T-helper 22 cell (primary cell): ENCODE measurements around the gene GPR85.
"Not testable (repeated sequence)": the region's sequence is repeated elsewhere in the genome, so short reads cannot be mapped to it uniquely, and the experiment has no call there.

Source experiments
- DNase-seq: peaks from one replicate; pipeline ENCODE4 v3.0.0-alpha.2; 2020; ENCODE audit warnings: low read depth

GPR85 gene

DNA sequence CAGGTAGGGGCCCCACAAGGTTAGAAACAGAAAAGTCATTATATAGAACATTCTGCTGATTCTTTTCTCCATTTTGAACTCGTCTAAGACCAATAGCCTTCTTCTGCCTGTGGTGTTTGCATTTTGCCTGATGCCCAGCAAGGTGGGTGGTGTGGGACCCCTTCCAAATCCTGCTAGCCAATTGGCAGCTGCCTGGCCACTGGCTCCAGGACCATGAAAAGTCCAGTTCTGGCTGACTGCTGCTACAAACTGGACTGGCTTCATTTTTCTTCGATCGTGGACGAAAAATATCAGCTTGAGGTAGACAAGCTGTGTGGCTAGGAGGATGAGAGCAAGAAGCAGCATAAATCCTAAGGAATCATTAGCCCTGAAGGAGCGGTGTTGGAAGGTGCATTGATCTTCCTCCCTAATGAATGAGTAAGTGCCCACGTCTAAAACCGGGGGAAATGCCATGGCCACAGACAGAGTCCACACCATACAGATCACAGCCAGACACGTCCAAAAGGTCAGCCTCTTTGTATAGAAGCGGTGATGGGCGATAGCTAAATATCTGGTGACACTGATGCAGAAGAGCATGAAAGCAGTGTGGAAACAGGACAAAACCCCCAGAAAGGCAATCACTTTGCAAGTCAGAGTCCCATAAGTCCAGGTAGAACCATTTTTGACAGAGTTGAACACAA, 2.7 kb downstream of the GPR85 start:
- DNase-seq = no peak

DNA sequence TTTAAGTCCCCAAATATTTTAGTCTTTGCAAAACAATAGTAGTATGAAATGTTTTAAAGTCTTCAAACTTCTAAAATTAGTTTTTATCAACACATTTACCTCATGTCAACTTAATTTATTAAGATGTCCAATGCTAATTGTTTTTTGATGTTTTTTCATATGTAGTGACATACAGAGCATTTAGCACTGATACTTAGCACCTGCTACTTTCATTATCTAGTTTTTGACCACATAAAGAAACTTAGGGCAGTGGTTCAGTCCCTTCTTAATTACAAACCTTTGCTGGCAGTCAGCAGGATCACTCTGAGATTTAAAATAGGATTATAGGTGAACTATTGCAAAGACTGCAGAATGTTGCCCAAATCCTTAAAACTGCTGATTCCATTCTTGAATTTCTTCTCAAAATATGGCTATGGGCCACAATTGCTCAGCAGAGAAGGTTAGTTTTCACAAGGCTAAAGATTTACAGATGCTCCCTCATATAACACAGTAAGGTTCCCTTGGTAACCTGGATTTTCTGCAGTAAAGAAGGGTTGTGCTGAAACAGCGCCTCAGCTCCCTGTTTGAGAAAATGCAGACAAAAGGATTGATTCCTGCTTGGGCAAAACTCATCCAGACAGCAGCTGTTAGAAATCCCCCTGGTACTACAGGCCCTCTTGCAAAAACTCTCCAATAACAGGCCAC, 3.4 kb downstream of the GPR85 start:
- no peak for DNase-seq

DNA sequence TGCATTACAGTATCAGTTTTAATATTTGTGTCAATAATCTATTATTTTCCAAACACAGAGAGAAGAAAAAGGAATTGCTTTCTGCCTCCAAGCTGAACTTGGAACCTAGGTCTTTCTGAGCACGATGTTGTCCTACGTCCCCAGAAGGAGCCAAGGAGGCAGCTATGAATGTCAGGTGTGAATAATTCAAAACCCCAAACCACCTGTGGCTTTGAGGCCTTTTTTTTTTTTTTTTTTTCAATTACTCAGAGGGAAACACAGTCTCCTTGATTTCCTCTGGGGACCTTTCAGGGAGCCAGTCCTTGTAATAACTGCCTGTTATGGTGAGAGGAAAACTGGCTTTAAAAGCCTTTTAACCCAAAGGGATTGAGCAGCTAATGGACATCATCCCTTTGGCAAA, 8.3 kb downstream of the GPR85 start:
- DNase-seq = no peak

DNA sequence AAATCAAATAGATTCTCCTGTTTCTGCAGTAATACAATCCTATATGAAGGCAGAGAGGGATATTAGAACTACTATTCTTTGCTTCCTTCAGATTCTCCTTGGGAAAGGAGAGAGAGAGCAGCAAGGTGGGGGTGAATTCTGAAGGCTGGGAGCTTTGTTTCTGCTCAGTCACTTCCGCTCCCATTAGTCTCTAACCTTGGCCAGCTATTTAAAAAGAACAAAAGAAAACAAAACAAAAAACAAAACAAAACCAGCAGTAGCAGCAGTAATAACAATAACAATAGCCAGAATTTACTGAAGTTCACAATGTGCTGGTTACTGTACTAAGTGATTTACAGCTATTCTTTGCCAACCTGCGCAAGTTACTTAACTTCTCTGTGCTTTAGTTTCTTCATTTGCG, 9.9 kb downstream of the GPR85 start:
- no peak for DNase-seq

DNA sequence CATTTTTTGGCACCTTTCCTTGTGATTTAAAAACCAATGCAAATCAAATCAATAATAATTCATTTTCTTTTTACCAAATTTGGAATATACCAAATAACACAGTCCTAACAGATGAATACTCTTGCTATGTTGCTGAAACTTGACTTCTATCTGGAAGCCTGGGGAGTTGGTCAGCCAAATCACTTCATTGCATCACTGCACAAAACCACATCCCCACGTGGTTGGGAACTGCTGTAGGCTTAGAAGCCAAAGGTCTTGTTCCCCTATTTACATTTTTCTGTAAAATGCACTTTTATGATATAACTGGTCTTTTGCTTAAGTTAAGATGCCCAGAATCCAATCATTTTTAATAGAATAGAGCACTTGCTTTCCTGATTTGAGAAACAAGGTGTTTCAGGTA, 15.2 kb downstream of the GPR85 start:
- no peak for DNase-seq

GRCh38 chr7:113062499-113062898, 24.1 kb downstream of the GPR85 start:
- DNase-seq = no peak

- DNase-seq = no peak
These were observed 26.5 kb downstream of the GPR85 start for GRCh38 chr7:113060100-113060499.

DNA sequence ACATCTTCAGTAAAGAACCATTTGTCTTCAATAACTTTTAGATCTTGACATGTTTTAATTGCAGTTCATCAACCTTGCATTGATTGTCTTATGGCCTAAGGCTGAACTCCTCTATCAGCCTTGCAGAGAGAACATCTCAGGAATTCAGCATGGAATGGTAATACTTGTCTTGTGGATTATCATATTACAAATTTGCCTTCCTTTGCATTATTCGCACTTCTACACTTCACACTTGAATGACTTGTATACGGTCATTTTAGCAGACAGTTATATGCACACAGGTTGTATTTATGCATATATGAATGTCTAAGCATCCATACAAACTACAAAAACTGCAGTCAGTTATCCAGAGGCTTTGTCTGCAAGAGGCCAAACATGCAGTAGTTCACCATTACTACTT, 31.7 kb downstream of the GPR85 start:
- DNase-seq = no peak

- not testable (repeated sequence) for DNase-seq
These were observed 32.4 kb downstream of the GPR85 start for GRCh38 chr7:113054272-113054671.

DNA sequence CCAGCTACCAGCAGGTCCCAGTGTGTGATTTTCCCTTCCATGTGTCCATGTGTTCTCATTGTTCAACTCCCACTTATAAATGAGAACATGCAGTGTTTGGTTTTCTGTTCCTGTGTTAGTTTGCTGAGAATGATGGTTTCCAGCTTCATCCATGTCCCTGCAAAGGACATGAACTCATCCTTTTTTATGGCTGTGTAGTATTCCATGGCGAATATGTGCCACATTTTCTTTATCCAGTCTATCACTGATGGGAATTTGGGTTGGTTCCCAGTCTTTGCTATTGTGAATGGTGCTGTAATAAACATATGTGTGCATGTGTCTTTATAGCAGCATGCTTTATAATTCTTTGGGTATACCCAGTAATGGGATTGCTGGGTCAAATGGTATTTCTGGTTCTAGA, 37.4 kb downstream of the GPR85 start:
- DNase-seq = not testable (repeated sequence)

DNA sequence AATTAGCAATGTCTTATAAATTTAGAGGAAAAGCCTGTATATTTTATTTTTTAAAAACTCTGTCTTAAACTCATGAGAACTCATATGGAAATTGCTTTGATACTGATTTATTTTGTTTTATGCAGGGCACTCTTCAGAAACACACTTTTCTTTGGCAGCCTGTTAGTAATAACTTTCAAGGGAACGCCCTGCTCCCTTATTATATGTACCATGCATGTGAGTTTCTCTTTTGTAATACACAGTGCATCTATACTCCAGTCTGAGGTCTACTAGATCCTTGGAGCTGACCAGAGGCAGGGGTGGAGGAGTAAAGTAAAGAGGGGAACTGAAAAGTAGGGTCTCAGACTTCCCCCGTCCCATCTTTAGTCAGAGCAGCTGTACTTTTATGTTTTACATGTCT, 40.2 kb downstream of the GPR85 start:
- no peak for DNase-seq

DNA sequence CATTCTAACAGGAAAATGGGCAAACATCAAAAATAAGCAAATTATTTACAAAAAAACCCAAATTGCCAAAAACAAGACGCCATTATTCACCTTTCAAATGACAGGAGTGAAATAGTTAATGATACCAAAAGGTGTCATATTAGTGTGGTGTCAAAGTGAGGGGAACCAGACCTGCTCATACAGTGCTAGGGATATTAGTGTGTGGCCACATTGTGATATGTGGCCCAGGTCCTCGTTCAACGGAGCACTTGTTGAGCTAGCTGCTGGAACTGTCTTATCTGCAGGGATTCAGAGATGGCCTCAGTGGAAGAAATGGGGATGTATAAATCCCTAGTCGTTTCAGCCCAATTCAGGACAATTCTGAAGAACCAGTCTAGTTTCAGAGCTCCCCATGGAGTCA, 41.2 kb downstream of the GPR85 start:
- DNase-seq = no peak

- DNase-seq = no peak
These were observed 42.2 kb downstream of the GPR85 start for GRCh38 chr7:113044394-113044793.

GRCh38 chr7:113040849-113041248, 45.8 kb downstream of the GPR85 start:
- no peak for DNase-seq

DNA sequence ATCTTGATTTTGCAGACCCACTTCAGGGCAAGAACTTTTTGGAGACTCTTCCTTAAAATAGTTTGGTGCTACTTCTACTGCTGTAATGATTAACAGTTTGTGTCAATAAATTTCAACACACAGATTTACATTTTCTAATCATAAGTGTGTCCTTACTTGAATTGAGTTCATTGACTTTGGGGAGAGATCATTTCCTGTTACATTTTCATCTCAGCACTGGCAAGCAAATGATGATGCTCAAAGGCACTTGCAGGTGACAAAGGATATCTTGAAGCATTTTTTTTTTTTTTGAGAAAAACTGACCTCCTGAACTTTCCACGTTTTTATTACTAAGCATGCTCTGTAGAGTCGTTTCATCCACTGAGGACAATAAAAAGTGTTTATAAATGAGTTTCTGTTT, 52.7 kb downstream of the GPR85 start:
- DNase-seq = no peak
